PC-3 (cell line): ENCODE measurements around the gene SYT1.

Experiments used
- EZH2 ChIP-seq: fragments of 300-600 bp; sonication (generic); IDR thresholded peaks from one replicate; pipeline ENCODE4 v1.6.1; 2017; ENCODE audit warnings: antibody characterized with exemption, mild to moderate bottlenecking, low read length; ENCODE audit not compliant: unreplicated experiment
- TF ChIP-seq, protein P1 (sequence below): fragments of 300-600 bp; sonication (generic); conservative IDR thresholded peaks from 2 replicates; pipeline ENCODE4 v1.5.1; 2017; ENCODE audit warnings: antibody characterized with exemption, low read depth, mild to moderate bottlenecking, low read length

DNA sequence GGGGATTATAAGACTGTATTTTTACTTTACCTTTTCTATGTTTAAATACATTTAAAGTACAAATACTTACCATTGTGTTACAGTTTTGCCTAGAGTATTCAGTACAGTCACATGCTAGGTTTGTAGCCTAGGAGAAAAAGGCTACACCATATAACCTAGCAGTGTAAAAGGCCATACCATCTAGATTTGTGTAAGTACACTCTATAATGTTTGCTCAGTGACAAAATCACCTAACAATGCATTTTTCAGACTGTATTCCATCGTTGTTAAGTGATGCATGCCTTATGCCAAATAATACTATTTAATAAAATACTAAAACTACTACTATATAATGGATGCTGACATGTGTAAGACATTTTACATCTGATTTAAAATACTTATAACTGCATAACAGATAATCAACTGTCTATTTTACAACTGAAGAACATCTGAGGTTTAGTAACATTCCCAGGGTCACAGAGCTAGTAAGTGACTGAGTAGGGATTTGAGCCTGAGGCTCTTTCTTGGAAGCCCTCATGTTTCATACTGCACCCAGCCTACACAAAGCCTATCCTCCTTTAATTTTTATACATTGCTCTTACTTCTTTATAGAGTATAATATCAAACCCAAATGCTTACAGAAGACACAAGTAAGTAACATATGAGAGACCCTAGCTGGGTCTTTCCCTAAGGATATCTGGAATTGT is 296.8 kb downstream of the SYT1 start:
- TF ChIP-seq, protein P1, sequence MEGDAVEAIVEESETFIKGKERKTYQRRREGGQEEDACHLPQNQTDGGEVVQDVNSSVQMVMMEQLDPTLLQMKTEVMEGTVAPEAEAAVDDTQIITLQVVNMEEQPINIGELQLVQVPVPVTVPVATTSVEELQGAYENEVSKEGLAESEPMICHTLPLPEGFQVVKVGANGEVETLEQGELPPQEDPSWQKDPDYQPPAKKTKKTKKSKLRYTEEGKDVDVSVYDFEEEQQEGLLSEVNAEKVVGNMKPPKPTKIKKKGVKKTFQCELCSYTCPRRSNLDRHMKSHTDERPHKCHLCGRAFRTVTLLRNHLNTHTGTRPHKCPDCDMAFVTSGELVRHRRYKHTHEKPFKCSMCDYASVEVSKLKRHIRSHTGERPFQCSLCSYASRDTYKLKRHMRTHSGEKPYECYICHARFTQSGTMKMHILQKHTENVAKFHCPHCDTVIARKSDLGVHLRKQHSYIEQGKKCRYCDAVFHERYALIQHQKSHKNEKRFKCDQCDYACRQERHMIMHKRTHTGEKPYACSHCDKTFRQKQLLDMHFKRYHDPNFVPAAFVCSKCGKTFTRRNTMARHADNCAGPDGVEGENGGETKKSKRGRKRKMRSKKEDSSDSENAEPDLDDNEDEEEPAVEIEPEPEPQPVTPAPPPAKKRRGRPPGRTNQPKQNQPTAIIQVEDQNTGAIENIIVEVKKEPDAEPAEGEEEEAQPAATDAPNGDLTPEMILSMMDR, result no peak
- TF ChIP-seq EZH2, result no peak
